Measurements from ENCODE around the gene ANGPTL8. TPM values are rescaled to one million over a fixed set of nuclear protein-coding genes. Genes with fewer than 3 reads are reported as not detected.

The ANGPTL8 gene
- 1 to 10 TPM in 1 of 2 donors, not detected in 1; 1.3 TPM for total RNA-seq

GRCh38 chr19:11239377-11240000, at the start of gene ANGPTL8:
Gene ANGPTL8 (plus strand): TSS chr19:11239619. CDS start chr19:11239638, 19 bp downstream.
- Histone ChIP-seq H3K27me3 (no peaks in the 10 kb centered on the region), H3K4me3 (no peak within 1 kb of the TSS), H3K4me1 (peaks cover 0 to 8% of the 10 kb centered on the region in 2 donors), H3K27ac (no peak within 1 kb of the TSS), H3K36me3 (peaks cover 25% of the 10 kb centered on the region), H3K9me3 (no peaks in the 10 kb centered on the region)
- TF ChIP-seq CTCF (IDR thresholded peaks at IDR 0.05) = no peak
- no peak for DNase-seq (ENCODE audit: low spot score)

- TF ChIP-seq CTCF (IDR thresholded peaks at IDR 0.05) = no peak
- H3K36me3 ChIP-seq = peaks cover 79% of the 10 kb centered on the region
- no peak for DNase-seq (ENCODE audit: low spot score)
- H3K9me3 ChIP-seq = no peaks in the 10 kb centered on the region
- peaks cover 9 to 92% of the 10 kb centered on the region in 2 donors for H3K4me1 ChIP-seq
- peak overlapping the region in 1 of 2 donors; percentile 1 for H3K4me3 ChIP-seq
- H3K27ac ChIP-seq = peak overlapping the region; percentile 76 to 96
- H3K27me3 ChIP-seq = no peaks in the 10 kb centered on the region
These were observed 48.9 kb upstream of the ANGPTL8 start for GRCh38 chr19:11190501-11190900.

GRCh38 chr19:11191273-11191755, 48.1 kb upstream of the ANGPTL8 start:
- no peak for TF ChIP-seq CTCF (IDR thresholded peaks at IDR 0.05)
- H3K9me3 ChIP-seq = no peaks in the 10 kb centered on the region
- peaks cover 73% of the 10 kb centered on the region for H3K36me3 ChIP-seq
- no peaks in the 10 kb centered on the region for H3K27me3 ChIP-seq
- no peak overlapping the region for H3K4me3 ChIP-seq
- peaks cover 9 to 92% of the 10 kb centered on the region in 2 donors for H3K4me1 ChIP-seq
- peak; percentile 95 for DNase-seq (ENCODE audit: low spot score)
- peak overlapping the region; percentile 76 to 96 for H3K27ac ChIP-seq

GRCh38 chr19:11191934-11192333, 47.5 kb upstream of the ANGPTL8 start:
- peaks cover 66% of the 10 kb centered on the region for H3K36me3 ChIP-seq
- H3K27ac ChIP-seq = peak overlapping the region; percentile 76 to 96
- no peak for DNase-seq (ENCODE audit: low spot score)
- H3K4me3 ChIP-seq = no peak overlapping the region
- TF ChIP-seq CTCF (IDR thresholded peaks at IDR 0.05) = no peak
- H3K4me1 ChIP-seq = peaks cover 9 to 91% of the 10 kb centered on the region in 2 donors
- H3K9me3 ChIP-seq = no peaks in the 10 kb centered on the region
- no peaks in the 10 kb centered on the region for H3K27me3 ChIP-seq

- peaks cover 9 to 91% of the 10 kb centered on the region in 2 donors for H3K4me1 ChIP-seq
- no peaks in the 10 kb centered on the region for H3K9me3 ChIP-seq
- H3K4me3 ChIP-seq = peak overlapping the region in 1 of 2 donors; percentile 13
- no peaks in the 10 kb centered on the region for H3K27me3 ChIP-seq
- DNase-seq (ENCODE audit: low spot score) = no peak
- peaks cover 53% of the 10 kb centered on the region for H3K36me3 ChIP-seq
- peak overlapping the region; percentile 95 to 96 for H3K27ac ChIP-seq
- TF ChIP-seq CTCF (IDR thresholded peaks at IDR 0.05) = no peak
These were observed 46.2 kb upstream of the ANGPTL8 start for GRCh38 chr19:11192957-11193939.

All from right atrium auricular region (tissue), 2 donors.